Measurements from ENCODE around the gene CBY1. TPM values are rescaled to one million over a fixed set of nuclear protein-coding genes. Genes with fewer than 3 reads are reported as not detected.

Gene CBY1
- total and polyA plus RNA-seq, 2 donors (not counting 3 experiments of a cell fraction or from before 2014, with no cell fraction given), result 37.0 to 41.8 TPM

DNA sequence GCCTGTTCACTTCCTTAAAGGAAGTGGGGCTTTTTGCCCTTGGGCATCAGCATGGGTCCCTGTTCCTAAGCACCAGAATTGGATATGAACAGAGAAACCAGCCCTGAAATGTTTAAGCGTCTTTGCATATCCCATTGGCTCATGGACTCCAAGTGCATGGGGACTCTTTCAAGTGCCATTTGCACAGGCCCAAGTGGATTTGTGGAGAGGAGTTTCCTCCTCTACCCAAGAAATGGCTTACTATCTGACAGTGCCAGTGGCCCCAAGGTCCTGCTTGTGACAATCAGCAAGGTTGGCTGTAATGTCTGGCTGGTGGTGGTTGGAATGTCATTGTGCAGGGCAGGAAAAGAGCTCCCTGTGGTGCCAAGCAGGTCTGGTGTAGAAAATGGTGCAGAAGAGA, 29.3 kb downstream of the CBY1 start:
- H3K4me1 ChIP-seq (ENCODE audit: control insufficient read depth, extremely low read depth, insufficient read depth, low read length), result peaks cover 11% of the 10 kb centered on the region
- BruUV-seq (replicated peaks), result TSS peak; percentile 20
- dilution Hi-C loops (cut with MboI; ENCODE audit: extremely low pct_ligation_motif_present, low sequenced_read_pairs) (no loop called here), intact Hi-C loops (cut with micrococcal nuclease) (no loop called here)
- no peaks in the 10 kb centered on the region for H4K20me1 ChIP-seq (replicated peaks; ENCODE audit: control insufficient read depth, extremely low read depth, insufficient read depth, low read length)
- TF ChIP-seq MAX (IDR thresholded peaks at IDR 0.05; ENCODE audit: insufficient read depth, insufficient read length) (no peak), FOS (IDR thresholded peaks at IDR 0.05; ENCODE audit: borderline replicate concordance, insufficient read depth, low read length) (no peak), POLR2AphosphoS5 (IDR thresholded peaks at IDR 0.05; ENCODE audit: insufficient read depth, low read depth, low read length) (no peak), MYC (IDR thresholded peaks at IDR 0.05; ENCODE audit: low read depth, low read length) (no peak), JUN (IDR thresholded peaks at IDR 0.05; ENCODE audit: borderline replicate concordance, insufficient read depth, insufficient read length, low read depth) (no peak), CTCF (IDR thresholded peaks at IDR 0.05; ENCODE audit: extremely low read depth in 1 of 2, insufficient read depth in 1 of 2, low read depth in 1 of 2, low read length in 2 of 2) (no peak), GATA2 (IDR thresholded peaks at IDR 0.05; ENCODE audit: insufficient read depth, insufficient read length, low read depth, low read length) (no peak), POLR2A (IDR thresholded peaks at IDR 0.05; ENCODE audit: low read depth, low read length) (no peak), EZH2 (IDR thresholded peaks at IDR 0.05; ENCODE audit: borderline replicate concordance, low read depth, low read length, severe bottlenecking) (no peak)
- H3K9ac ChIP-seq (replicated peaks; ENCODE audit: extremely low read depth, insufficient read depth, low read length), result no peak overlapping the region
- H3K27me3 ChIP-seq (ENCODE audit: control insufficient read depth in 2 of 2, insufficient read depth in 2 of 2, low read length in 2 of 2), result no peaks in the 10 kb centered on the region
- no peak overlapping the region for H3K4me2 ChIP-seq (ENCODE audit: insufficient read depth, low read length)
- H3K27ac ChIP-seq (ENCODE audit: insufficient read depth, low read depth, low read length), result no peak overlapping the region
- H3K79me2 ChIP-seq (ENCODE audit: control insufficient read depth, insufficient read depth, low read length), result peaks cover 21% of the 10 kb centered on the region
- H3K9me3 ChIP-seq (replicated peaks; ENCODE audit: control insufficient read depth, insufficient read depth, low read length), result no peaks in the 10 kb centered on the region
- FAIRE-seq (no peak), DNase-seq (ENCODE audit: low read depth, low spot score) (no peak)
- POLR2A ChIA-PET, result no interaction called here
- no peak overlapping the region for H2AFZ ChIP-seq (ENCODE audit: low read depth, low read length)
- H3K4me3 ChIP-seq (replicated peaks in 1 of 3; ENCODE audit: insufficient read depth in 1 of 3, low read depth in 1 of 3, low read length in 3 of 3), result no peak overlapping the region
- CTCF ChIA-PET, result no interaction called here
- peaks cover 5 to 37% of the 10 kb centered on the region in 2 experiments for H3K36me3 ChIP-seq (ENCODE audit: control insufficient read depth in 2 of 2, extremely low read depth in 1 of 2, insufficient read depth in 2 of 2, low read length in 2 of 2)
- H3K9me1 ChIP-seq (replicated peaks; ENCODE audit: control insufficient read depth, extremely low read depth, insufficient read depth, low read length), result no peaks in the 10 kb centered on the region
